Bronchial epithelial cell (primary cell): ENCODE data around the gene ASB13. TPM values are rescaled to one million over a fixed set of nuclear protein-coding genes. Genes with fewer than 3 reads are reported as not detected.
A peak's percentile ranks its signal among the peaks of the same experiment; 100 is the strongest.

Source experiments
- DNase-seq: peaks from one replicate; pipeline ENCODE4 v3.0.0-alpha.2; 2010; ENCODE audit warnings: low read depth
- FAIRE-seq: peaks from 2 replicates; lab custom pipeline; 2011; peaks lifted over from hg19 to GRCh38; lab: Jason Lieb, UNC
- H3K27me3 ChIP-seq: 2 replicates; pipeline ENCODE4 v1.5.1; 2011; ENCODE audit warnings: low read length; ENCODE audit not compliant: control insufficient read depth, insufficient read depth
- H3K36me3 ChIP-seq: 2 replicates; pipeline ENCODE4 v1.5.1; 2011; ENCODE audit warnings: low read length; ENCODE audit not compliant: control insufficient read depth, insufficient read depth
- H3K4me3 ChIP-seq: 2 replicates; pipeline ENCODE4 v1.5.1; 2011; ENCODE audit warnings: mild to moderate bottlenecking, low read depth, low read length, control low read depth
- total RNA-seq: library from RNA; depleted of rRNA; stranded (reverse); fragments of >200 nt; gene quantifications from 2 replicates; pipeline ENCODE4 v1.2.1, GENCODE V29; 2014
- TF ChIP-seq, protein P1 (sequence below): IDR thresholded peaks from 2 replicates; pipeline ENCODE4 v1.5.1; 2011; ENCODE audit warnings: mild to moderate bottlenecking, moderate library complexity, low read length, control low read depth, inconsistent platforms; ENCODE audit not compliant: insufficient read depth, severe bottlenecking

The ASB13 gene
- total RNA-seq, 1 donor from 2014 or later = 14.5 TPM

DNA sequence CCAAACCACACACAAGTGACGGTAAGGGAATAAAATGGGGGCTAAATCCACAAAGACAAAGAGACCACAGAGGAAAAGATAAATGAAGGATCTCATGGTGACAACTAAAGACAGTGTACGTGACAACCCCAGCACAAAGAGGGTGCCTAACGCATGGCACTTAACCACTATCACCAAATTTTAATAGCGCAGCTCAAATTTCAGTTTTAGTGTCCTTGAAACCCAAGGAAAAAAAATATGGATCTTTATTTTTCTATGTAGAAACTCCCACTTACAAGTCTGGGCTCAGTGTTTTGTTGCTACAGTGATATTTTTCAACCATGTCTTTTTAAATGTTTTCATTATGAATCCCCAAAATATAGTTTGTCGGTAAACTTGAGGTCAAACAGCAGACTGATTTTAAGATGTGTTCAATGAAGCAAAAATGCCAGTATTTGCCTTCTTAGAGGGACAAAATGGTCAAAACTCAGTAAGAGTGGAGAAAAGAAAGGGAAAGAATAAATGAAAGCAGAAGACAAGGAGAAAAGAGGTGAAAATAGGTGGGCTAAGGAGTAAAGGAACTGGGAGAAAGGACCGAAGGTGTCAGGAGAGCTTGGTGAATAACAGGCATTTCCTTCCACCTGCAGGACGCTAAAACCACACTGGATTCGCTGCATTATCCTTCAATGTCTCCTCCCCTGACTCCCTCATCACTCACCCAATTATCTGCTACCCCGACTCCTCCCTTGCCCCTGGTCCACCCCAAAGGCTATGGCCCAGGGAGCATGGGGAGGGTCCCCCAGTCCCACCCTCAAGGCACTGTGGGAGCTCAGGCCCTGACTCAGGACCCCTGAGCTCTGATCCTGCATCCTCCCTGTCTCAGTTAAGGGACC lies 3.5 kb downstream of the ASB13 start:
- Histone ChIP-seq H3K27me3 (no peaks in the 10 kb centered on the region), H3K4me3 (no peak overlapping the region), H3K36me3 (no peaks in the 10 kb centered on the region)
- FAIRE-seq = peak; percentile 77
- no peak for DNase-seq
- TF ChIP-seq, protein P1, sequence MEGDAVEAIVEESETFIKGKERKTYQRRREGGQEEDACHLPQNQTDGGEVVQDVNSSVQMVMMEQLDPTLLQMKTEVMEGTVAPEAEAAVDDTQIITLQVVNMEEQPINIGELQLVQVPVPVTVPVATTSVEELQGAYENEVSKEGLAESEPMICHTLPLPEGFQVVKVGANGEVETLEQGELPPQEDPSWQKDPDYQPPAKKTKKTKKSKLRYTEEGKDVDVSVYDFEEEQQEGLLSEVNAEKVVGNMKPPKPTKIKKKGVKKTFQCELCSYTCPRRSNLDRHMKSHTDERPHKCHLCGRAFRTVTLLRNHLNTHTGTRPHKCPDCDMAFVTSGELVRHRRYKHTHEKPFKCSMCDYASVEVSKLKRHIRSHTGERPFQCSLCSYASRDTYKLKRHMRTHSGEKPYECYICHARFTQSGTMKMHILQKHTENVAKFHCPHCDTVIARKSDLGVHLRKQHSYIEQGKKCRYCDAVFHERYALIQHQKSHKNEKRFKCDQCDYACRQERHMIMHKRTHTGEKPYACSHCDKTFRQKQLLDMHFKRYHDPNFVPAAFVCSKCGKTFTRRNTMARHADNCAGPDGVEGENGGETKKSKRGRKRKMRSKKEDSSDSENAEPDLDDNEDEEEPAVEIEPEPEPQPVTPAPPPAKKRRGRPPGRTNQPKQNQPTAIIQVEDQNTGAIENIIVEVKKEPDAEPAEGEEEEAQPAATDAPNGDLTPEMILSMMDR = no peak

DNA sequence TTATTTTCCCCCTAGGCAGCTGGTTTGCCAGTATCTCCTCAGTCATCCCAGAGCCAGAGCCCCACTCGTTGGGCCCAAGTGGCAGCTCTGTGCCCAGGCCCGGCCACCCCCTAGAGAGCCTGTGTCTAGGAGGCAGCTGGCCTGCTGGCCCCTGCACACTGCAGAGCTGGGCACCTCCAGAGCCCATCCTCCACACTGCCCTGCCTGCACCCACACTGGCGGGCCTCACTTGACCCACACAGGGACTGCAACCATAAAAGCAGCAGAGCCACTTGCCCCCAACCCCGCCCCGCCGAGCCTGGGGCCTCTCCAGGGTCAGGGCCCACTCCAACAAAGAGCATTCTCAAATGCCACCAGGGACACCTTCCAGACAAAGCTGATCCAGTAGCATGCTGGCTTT lies 5.4 kb downstream of the ASB13 start:
- Histone ChIP-seq H3K4me3 (no peak overlapping the region), H3K36me3 (no peaks in the 10 kb centered on the region), H3K27me3 (no peaks in the 10 kb centered on the region)
- FAIRE-seq (no peak), DNase-seq (no peak)
- TF ChIP-seq, protein P1 = no peak

DNA sequence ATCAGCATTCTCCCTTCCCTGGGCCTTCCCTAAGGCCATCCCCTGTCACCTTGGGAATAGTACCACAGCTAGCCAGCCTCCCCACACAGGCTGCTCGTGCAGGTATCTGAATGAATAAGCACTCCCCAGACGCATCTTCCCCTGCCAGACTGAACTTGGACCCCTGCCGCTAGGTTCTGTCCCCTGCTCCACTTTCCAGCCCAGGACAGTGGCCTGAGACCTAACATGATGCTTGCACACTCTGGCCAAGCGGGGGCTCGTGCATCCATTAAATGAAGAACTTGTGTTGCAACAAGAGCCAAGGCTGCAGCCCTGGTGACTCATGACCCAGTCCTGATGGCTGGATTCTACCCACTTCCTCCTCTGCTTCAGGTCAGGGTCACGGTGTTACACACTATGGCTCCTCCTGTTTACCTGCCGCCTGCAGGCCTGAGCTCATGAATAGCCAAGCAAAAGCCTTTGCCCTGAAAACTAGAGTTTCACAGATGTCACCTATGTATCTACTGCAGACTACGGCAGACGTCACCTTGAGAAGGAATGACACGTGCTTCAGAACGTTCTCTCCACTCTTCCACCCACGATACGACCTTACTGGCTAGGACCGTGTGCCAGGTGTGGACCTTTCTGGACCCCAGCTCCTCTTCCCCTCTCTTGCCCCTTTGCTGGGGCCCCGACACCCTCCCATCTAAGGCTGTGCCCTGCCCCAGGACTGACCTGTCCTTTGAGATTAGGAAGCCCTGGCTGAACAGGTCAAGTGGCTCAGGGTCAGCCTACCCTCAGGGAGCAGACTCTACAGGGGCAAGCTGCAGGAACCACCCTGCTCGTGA lies 6.5 kb downstream of the ASB13 start:
- FAIRE-seq = peak; percentile 32
- Histone ChIP-seq H3K27me3 (no peaks in the 10 kb centered on the region), H3K4me3 (no peak overlapping the region), H3K36me3 (no peaks in the 10 kb centered on the region)
- DNase-seq = peak; percentile 84
- TF ChIP-seq, protein P1 = no peak

DNA sequence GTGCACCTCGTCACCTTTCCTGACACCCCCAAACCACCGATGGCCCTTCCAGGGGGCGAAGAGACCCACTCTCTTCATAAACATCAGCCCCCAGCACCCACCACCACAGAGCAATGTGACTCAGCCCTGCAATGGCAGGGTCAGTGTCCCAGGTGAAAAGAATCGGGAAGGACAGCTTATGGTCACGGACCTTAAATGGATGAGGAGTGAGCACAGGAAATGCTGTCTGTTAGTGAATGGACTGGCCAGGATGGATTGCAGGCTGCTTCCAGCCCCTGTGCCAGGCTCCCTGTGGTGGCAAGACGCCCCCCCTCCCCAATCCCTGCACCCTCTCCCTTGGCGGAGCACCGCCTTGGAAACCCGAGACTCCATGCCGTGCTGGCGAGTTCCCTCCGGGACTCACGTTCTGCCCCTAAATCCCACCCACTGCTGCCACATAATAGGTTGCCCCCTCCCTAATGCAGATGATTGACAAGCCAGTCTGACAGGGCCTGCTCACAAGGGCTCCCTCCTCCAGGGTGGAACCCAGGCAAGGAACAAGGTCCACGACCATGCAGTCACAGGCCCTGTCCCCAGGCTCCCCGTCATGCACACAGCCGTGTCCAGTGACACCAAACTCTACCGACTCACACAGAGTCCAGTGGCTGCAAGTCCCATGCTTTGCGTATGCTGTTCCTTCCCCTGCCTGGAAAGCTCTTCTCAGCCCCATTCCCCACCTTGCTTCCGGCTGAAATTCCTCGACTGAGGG lies 7.3 kb downstream of the ASB13 start:
- Histone ChIP-seq H3K27me3 (no peaks in the 10 kb centered on the region), H3K4me3 (no peak overlapping the region), H3K36me3 (no peaks in the 10 kb centered on the region)
- FAIRE-seq (no peak), DNase-seq (no peak)
- TF ChIP-seq, protein P1 = no peak

DNA sequence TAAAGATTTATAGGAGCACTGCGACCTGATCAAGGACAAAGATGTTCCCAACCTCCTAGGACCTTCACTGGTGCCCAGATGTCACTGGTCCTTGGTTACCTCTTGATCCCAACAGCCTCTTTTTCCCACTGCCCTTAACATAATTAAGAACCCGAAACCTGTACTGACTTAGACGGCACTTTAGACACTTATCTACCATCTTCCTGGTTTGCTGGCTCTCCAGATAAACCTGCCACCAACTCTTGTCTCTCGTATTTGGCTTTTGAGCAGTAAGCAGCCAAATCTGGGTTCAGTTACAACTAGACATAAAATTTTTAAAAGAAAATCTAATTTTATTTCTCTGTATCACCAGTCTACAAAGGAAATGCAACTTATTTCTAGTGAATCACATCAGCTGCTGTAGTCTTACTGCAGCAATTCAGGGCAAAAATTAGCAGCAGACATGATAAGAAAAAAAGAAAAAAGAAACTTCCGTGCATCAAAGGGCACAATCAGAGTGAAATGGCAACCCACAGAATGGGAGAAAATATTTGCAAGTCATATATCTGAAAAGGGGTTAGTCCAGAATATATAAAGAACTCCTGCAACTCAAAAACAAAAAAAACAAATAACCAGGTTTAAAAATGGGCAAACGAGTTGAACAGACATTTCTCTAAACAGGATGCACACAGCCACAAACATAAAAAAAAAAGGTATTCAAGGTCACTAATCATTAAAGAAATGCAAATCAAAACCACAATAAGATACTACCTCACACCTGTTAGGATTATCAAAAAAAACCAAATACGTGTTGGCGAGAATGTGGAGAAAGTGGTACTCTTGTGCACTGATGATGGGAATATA lies 9.4 kb downstream of the ASB13 start:
- FAIRE-seq = no peak

More for the DNA sequence above, 9.4 kb downstream of the ASB13 start:
- Histone ChIP-seq H3K36me3 (no peaks in the 10 kb centered on the region), H3K4me3 (no peak overlapping the region), H3K27me3 (no peaks in the 10 kb centered on the region)
- DNase-seq = no peak
- TF ChIP-seq, protein P1 = no peak
